GM23248 (cell line): Measurements from ENCODE around the gene SH3GLB1.

Experiments used
- EZH2 ChIP-seq: fragments of 200-600 bp; sonication (generic); IDR thresholded peaks from 2 replicates; pipeline ENCODE4 v1.6.1; 2018; ENCODE audit warnings: antibody characterized with exemption, mild to moderate bottlenecking; ENCODE audit not compliant: insufficient read depth, poor library complexity, severe bottlenecking
- EZH2phosphoT487 ChIP-seq: fragments of 200-600 bp; sonication (generic); IDR thresholded peaks from 2 replicates; pipeline ENCODE4 v1.6.1; 2018; ENCODE audit warnings: antibody characterized with exemption, moderate library complexity, mild to moderate bottlenecking, low read depth; ENCODE audit not compliant: insufficient read depth

DNA sequence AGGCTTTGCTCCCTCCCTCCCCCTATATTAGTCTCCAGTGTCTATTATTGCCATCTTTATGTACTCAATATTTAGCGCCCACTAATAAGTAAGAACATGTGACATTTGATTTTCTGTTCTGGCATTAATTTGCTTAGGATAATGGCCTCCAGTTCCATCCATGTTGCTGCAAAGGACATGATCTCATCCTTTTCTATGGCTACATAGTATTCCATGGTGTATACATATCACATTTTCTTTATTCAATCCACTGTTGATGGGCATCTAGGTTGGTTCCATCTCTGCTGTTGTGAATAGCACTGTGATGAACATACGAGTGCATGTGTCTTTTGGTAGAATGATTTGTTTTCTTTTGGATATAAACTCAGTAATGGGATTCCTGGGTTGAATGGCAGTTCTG is 61.3 kb downstream of the SH3GLB1 start:
- no peak for TF ChIP-seq EZH2phosphoT487
- TF ChIP-seq EZH2 = no peak
